Heart left ventricle (tissue), 16 donors: ENCODE results near the gene WDR33. TPM values are rescaled to one million over a fixed set of nuclear protein-coding genes. Genes with fewer than 3 reads are reported as not detected.

ENCODE experiments used
- ATAC-seq, 4 donors: fragments of 200-7000 bp; cut with Tn5 transposase; one replicate each; pipeline ENCODE4 v1.9.1; 2020 to 2022; ENCODE audit warnings: moderate library complexity in 4 of 4, mild to moderate bottlenecking in 3 of 4, moderate number of reproducible peaks in 1 of 4
- DNase-seq, 5 donors: peaks; one replicate each; pipeline ENCODE4 v3.0.0-alpha.2; 2020
- H3K27ac ChIP-seq, 12 donors: fragments of 200-600 bp; sonication (generic) in 4 of 12; one replicate each; pipeline versions ENCODE4 v1.5.0 to v1.8.0; 2016 to 2022; ENCODE audit warnings: mild to moderate bottlenecking in 2 of 12
- H3K27me3 ChIP-seq, 9 donors: fragments of 200-600 bp; sonication (generic) in 2 of 9; one replicate each; pipeline versions ENCODE4 v1.5.1 to v1.8.0; 2016 to 2022; ENCODE audit warnings: mild to moderate bottlenecking in 3 of 9
- H3K36me3 ChIP-seq, 9 donors: fragments of 200-600 bp; sonication (generic) in 2 of 9; one replicate each; pipeline versions ENCODE4 v1.5.0 to v1.8.0; 2018 to 2022; ENCODE audit warnings: mild to moderate bottlenecking in 2 of 9
- H3K4me1 ChIP-seq, 12 donors: fragments of 200-600 bp; sonication (generic) in 4 of 12; one replicate each; pipeline versions ENCODE4 v1.5.0 to v1.8.0; 2016 to 2022; ENCODE audit warnings: mild to moderate bottlenecking in 3 of 12
- H3K4me3 ChIP-seq, 12 donors: fragments of 200-600 bp; sonication (generic) in 4 of 12; one replicate each; pipeline versions ENCODE4 v1.5.0 to v1.8.0; 2017 to 2022; ENCODE audit warnings: mild to moderate bottlenecking in 9 of 12, moderate library complexity in 4 of 12
- H3K9me3 ChIP-seq, 12 donors: fragments of 200-600 bp; sonication (generic) in 4 of 12; one replicate each; pipeline versions ENCODE4 v1.5.0 to v1.8.0; 2016 to 2022; ENCODE audit warnings: mild to moderate bottlenecking in 1 of 12
- CTCF ChIP-seq, 12 donors: fragments of 200-600 bp; sonication (generic) in 4 of 12; IDR thresholded peaks; one replicate each; pipeline versions ENCODE4 v1.5.0 to v1.8.0; 2018 to 2022; ENCODE audit warnings: antibody characterized with exemption in 12 of 12, mild to moderate bottlenecking in 5 of 12
- POLR2A ChIP-seq, 2 donors: fragments of 450-650 bp; IDR thresholded peaks; one replicate each; pipeline ENCODE4 v1.6.1; 2017; ENCODE audit warnings: antibody characterized with exemption in 2 of 2, mild to moderate bottlenecking in 2 of 2, moderate library complexity in 2 of 2
- WGBS, 4 donors: extraction: QIAGEN DNeasy Blood & Tissue Kit in 2 of 4; methylation state at CpG; one replicate each; pipeline versions ENCODE4 v1.1.5 to v1.1.7; 2013 to 2018; 5-methylcytosine and 5-hydroxymethylcytosine counted together
- intact Hi-C, 10 donors: fragments of 100-400 bp; cut with DNase I; formaldehyde crosslinking; loops; one replicate each; pipeline versions ENCODE4 v1.11.1 to v1.14.2; 2022
- polyA plus RNA-seq, 2 donors: library from polyadenylated mRNA; stranded (reverse); fragments of 200-250 nt; gene quantifications; one replicate each; pipeline ENCODE4 v1.2.3, GENCODE V29; 2013
- total RNA-seq, 9 donors: library from RNA; depleted of rRNA in 2 of 9; stranded (reverse); fragments of >200 nt in 2 of 9; fragmentation: NEBNext Ultra II Directional in 3 of 9; extraction: Animal tissue kit (Norgen Biotek cat#: 25700) in 3 of 9; gene quantifications; one replicate each; pipeline versions ENCODE4 v1.1.0 to v1.2.4, GENCODE V29; 2016 to 2023
- donor health status: ischemic (EF 13 %, LVEDD 7.1; RV severe dilation, severe dysfunction).
- donor health status: healthy with polysubstance abuse.
- donor health status: DM: no; HTN: yes; CAD: no.
- donor health status: DM: no; HTN: no; CAD: no.
- donor health status: ischemic (EF 25% LVEDD 6.9; RV normal size, moderate dysfunction).
- donor health status: ischemic (EF 25% LVEDD 5.7; RV mildly dilated, moderate dysfunction).
- donor health status: healthy.
- donor health status: DM: yes; HTN: yes; CAD: no.
- donor health status: ischemic (EF 35%, LVEDD 5.7; RV mildly dilated, moderate dysfunction).
- donor health status: nonischemic (EF 11% LVEDD 7.7; RV severe dilation, severe dysfunction).
- donor health status: DM: yes; HTN: yes; CAD: no.
- donor health status: PGD.
- donor health status: ischemic (EF 29% LVEDD 5.4; RV normal size, mild dysfunction).
- donor health status: nonischemic (EF 23%, LVEDD 6.1; RV moderate dilation, normal function).

Gene WDR33
- total and polyA plus RNA-seq, 11 donors: 15.4 to 49.9 (median 41.1) TPM

GRCh38 chr2:127857265-127857808, 46.4 kb upstream of the WDR33 start:
- peak overlapping the region in 10 of 12 donors; percentile 44 to 87 (median 76) for H3K27ac ChIP-seq
- peaks cover 0 to 13% (median 5%) of the 10 kb centered on the region in 9 donors for H3K36me3 ChIP-seq
- H3K27me3 ChIP-seq: no peaks in the 10 kb centered on the region
- H3K9me3 ChIP-seq: no peaks in the 10 kb centered on the region
- no peak for TF ChIP-seq CTCF (IDR thresholded peaks at IDR 0.05)
- no peak for TF ChIP-seq POLR2A (IDR thresholded peaks at IDR 0.05)
- DNase-seq (no peak), ATAC-seq (no peak)
- H3K4me1 ChIP-seq: peaks cover 0 to 54% (median 36%) of the 10 kb centered on the region in 12 donors
- WGBS, 4 donors: 4 to 6% (median 5%) methylated on average over 18 of the region's 18 CpGs
- H3K4me3 ChIP-seq: peak overlapping the region; percentile 59 to 96 (median 84)
- intact Hi-C loops: loop anchor here in 4 of 10 donors (5.0 to 10.0 kb wide), 3 partner anchors 153 to 167 kb away; partner anchors contain the start of genes SFT2D3 (in 4 of the 4) and SAP130 (in 1 of the 4)

GRCh38 chr2:127853671-127854070, 42.7 kb upstream of the WDR33 start:
- 92 to 95% (median 94%) methylated on average over 4 of the region's 4 CpGs for WGBS, 4 donors
- peaks cover 0 to 41% (median 18%) of the 10 kb centered on the region in 12 donors for H3K4me1 ChIP-seq
- intact Hi-C loops: loop anchor here in 3 of 10 donors (10.0 kb wide), 2 partner anchors 149 to 171 kb away; partner anchors contain the start of genes SFT2D3 (in 2 of the 3) and SAP130 (in 1 of the 3)
- H3K4me3 ChIP-seq: no peak overlapping the region
- no peak for DNase-seq
- no peaks in the 10 kb centered on the region for H3K9me3 ChIP-seq
- ATAC-seq: no peak
- H3K27me3 ChIP-seq: no peaks in the 10 kb centered on the region
- no peak overlapping the region for H3K27ac ChIP-seq
- peaks cover 0 to 49% (median 42%) of the 10 kb centered on the region in 9 donors for H3K36me3 ChIP-seq
- TF ChIP-seq POLR2A (IDR thresholded peaks at IDR 0.05) (no peak), CTCF (IDR thresholded peaks at IDR 0.05) (no peak)

- intact Hi-C loops: loop anchor here in 3 of 10 donors (10.0 kb wide), 2 partner anchors 148 to 172 kb away; partner anchors contain the start of genes SFT2D3 (in 2 of the 3) and SAP130 (in 1 of the 3)
- H3K36me3 ChIP-seq: peaks cover 0 to 62% (median 55%) of the 10 kb centered on the region in 9 donors
Observed at GRCh38 chr2:127852388-127852787, 41.4 kb upstream of the WDR33 start.

More at GRCh38 chr2:127852388-127852787, 41.4 kb upstream of the WDR33 start:
- Histone ChIP-seq H3K4me3 (no peak overlapping the region), H3K27ac (no peak overlapping the region), H3K9me3 (no peaks in the 10 kb centered on the region), H3K27me3 (no peaks in the 10 kb centered on the region), H3K4me1 (peaks cover 0 to 35% (median 16%) of the 10 kb centered on the region in 12 donors)
- TF ChIP-seq CTCF (IDR thresholded peaks at IDR 0.05) (no peak), POLR2A (IDR thresholded peaks at IDR 0.05) (no peak)
- DNase-seq (no peak), ATAC-seq (no peak)
- 95 to 97% (median 96%) methylated on average over 8 of the region's 8 CpGs for WGBS, 4 donors
